ENCODE results near the gene REEP6.

REEP6 gene

DNA sequence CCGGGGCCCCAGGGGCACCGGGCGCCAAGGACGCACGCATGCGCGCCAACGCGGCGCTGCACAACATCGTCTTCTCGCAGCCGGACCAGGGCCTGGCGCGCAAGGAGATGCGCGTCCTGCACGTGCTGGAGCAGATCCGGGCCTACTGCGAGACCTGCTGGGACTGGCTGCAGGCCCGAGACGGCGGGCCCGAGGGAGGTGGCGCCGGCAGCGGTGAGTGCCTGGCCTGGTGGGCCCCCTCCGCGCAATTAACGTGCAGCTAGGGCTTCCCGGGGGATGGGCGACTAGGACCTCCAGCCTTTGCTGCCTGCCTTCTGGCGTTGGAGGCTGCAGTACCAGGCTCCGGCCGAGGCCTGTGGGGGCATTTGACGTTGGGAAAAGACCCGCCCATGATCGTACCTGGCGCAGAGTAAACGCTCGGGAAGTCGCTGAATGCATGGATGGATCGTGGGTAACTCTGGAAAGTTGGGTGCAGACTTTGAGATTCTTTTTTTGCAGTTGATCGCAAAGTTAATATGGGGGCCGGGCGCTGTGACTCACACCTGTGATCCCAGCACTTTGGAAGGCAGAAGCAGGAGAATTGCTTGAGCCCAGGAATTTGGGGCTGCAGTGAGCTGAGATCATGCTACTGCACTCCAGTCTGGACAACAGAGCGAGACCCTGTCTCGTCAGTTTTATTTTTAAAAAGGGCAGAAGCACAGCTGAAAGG, 33.8 kb upstream of the REEP6 start:
- TF ChIP-seq, protein P1, sequence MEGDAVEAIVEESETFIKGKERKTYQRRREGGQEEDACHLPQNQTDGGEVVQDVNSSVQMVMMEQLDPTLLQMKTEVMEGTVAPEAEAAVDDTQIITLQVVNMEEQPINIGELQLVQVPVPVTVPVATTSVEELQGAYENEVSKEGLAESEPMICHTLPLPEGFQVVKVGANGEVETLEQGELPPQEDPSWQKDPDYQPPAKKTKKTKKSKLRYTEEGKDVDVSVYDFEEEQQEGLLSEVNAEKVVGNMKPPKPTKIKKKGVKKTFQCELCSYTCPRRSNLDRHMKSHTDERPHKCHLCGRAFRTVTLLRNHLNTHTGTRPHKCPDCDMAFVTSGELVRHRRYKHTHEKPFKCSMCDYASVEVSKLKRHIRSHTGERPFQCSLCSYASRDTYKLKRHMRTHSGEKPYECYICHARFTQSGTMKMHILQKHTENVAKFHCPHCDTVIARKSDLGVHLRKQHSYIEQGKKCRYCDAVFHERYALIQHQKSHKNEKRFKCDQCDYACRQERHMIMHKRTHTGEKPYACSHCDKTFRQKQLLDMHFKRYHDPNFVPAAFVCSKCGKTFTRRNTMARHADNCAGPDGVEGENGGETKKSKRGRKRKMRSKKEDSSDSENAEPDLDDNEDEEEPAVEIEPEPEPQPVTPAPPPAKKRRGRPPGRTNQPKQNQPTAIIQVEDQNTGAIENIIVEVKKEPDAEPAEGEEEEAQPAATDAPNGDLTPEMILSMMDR (IDR thresholded peaks at IDR 0.05; ENCODE audit: control insufficient read depth, insufficient read depth, low read depth, low read length, missing control alignments): peak; percentile 13
- no peak for DNase-seq (ENCODE audit: low read depth)
- no peak overlapping the region for H3K4me3 ChIP-seq (ENCODE audit: control insufficient read depth, low read depth, low read length)

DNA sequence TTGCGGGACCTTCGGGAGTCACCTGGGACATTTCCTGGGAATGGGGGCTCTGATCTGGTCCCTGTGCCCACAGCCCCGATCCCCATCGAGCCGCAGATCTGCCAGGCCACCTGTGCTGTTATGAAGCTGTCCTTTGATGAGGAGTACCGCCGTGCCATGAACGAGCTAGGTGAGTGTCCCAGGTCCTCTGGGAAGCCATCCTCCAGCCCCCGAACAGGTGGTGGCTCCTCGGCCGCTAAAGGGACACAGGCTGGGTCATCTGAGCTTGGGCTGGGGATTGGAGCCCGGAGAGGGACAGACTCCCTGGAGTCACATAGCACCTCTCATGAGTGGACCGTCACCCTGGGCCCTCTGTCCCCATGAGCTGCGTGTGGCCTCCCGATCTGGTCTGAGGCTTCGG, 33.1 kb upstream of the REEP6 start:
- TF ChIP-seq, protein P1 (IDR thresholded peaks at IDR 0.05; ENCODE audit: control insufficient read depth, insufficient read depth, low read depth, low read length, missing control alignments): no peak
- no peak overlapping the region for H3K4me3 ChIP-seq (ENCODE audit: control insufficient read depth, low read depth, low read length)
- DNase-seq (ENCODE audit: low read depth): no peak

DNA sequence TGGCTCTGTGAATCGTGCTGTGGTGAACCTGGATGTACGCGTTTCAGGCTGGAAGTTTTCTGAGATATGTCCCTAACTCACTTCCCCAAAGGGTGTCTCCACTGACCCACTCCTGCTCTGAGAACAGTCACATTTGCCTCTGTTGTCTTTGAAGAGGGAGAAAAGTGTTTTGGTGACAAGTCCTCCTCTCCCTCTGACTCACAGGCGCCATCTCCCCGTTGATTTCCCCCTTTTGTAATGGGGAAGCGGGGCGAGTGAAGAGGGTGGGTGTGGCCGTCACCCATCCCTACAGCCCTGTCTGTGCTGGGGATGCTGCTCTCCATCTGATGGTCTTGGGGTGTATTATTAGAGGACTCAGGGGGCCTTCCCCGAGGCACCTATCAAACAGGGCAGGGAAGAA, 31.5 kb upstream of the REEP6 start:
- no peak overlapping the region for H3K4me3 ChIP-seq (ENCODE audit: control insufficient read depth, low read depth, low read length)
- no peak for DNase-seq (ENCODE audit: low read depth)
- TF ChIP-seq, protein P1 (IDR thresholded peaks at IDR 0.05; ENCODE audit: control insufficient read depth, insufficient read depth, low read depth, low read length, missing control alignments): no peak

DNA sequence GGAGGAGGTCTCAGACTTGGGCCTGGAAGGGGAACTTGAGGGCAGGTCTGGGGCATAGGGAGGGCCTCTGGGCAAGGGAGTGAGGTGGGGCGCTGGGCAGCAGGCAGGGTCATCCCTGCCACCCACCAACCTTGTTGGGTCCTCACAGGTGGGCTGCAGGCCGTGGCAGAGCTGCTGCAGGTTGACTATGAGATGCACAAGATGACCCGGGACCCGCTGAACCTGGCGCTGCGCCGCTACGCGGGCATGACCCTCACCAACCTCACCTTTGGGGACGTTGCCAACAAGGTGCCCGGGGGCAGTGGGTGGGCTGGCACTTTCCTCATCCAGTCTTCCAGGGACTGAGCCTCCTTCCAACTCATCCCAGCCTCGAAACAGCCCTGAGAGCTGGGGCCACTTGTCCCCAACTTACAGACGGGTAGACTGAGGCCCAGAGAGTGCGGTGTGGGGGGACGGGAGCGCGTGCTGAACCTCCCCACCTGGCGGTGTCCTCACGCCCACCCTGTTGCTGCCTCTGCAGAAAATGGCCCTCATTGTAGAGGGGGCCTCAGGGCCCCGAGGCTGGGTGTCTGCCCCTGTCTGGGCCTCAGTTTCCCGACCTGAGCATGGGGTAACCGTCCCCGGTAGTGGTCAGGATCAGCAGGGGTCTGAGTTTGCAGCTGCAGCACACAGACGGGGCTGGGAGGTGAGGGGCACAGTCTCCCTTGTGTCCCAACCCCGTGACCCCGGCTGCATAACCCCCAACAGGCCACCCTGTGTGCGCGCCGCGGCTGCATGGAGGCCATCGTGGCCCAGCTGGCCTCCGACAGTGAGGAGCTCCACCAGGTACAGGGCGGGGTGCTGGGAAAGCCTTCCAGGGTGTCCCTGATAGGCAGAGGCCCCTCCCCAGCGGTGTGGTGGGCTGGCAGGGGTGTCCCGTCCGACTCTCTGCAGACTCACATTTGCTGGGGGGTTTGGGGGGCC, 30.7 kb upstream of the REEP6 start:
- TF ChIP-seq, protein P1 (IDR thresholded peaks at IDR 0.05; ENCODE audit: control insufficient read depth, insufficient read depth, low read depth, low read length, missing control alignments): no peak
- DNase-seq (ENCODE audit: low read depth): no peak
- H3K4me3 ChIP-seq (ENCODE audit: control insufficient read depth, low read depth, low read length): no peak overlapping the region

DNA sequence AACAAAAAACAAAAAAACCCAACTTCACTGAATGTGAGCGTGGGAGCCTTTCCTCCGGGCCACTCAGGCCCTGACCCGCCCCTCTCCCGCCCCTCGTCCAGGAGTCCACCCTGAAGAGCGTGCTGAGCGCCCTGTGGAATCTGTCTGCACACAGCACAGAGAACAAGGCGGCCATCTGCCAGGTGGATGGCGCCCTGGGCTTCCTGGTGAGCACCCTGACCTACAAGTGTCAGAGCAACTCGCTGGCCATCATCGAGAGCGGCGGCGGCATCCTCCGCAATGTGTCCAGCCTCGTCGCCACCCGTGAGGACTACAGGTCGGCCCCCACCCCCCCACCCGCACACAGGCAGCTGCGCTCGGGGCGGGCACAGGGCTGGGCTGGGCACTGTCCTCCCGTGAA, 29.1 kb upstream of the REEP6 start:
- TF ChIP-seq, protein P1 (IDR thresholded peaks at IDR 0.05; ENCODE audit: control insufficient read depth, insufficient read depth, low read depth, low read length, missing control alignments): no peak
- H3K4me3 ChIP-seq (ENCODE audit: control insufficient read depth, low read depth, low read length): no peak overlapping the region
- no peak for DNase-seq (ENCODE audit: low read depth)

DNA sequence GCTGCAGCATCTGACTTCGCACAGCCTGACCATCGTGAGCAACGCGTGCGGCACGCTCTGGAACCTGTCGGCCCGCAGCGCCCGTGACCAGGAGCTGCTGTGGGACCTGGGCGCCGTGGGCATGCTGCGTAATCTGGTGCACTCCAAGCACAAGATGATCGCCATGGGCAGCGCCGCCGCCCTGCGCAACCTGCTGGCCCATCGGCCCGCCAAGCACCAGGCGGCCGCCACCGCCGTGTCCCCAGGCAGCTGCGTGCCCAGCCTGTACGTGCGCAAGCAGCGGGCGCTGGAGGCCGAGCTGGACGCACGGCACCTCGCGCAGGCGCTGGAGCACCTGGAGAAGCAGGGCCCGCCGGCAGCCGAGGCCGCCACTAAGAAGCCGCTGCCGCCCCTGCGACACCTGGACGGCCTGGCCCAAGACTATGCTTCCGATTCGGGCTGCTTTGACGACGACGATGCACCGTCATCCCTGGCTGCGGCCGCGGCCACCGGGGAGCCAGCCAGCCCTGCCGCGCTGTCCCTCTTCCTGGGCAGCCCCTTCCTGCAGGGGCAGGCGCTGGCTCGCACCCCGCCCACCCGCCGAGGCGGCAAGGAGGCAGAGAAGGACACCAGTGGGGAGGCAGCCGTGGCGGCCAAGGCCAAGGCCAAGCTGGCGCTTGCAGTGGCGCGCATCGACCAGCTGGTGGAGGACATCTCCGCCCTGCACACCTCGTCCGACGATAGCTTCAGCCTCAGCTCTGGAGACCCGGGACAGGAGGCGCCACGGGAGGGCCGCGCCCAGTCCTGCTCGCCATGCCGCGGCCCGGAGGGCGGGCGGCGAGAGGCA, 25.6 kb upstream of the REEP6 start:
- peak; percentile 18 for DNase-seq (ENCODE audit: low read depth)
- TF ChIP-seq, protein P1 (IDR thresholded peaks at IDR 0.05; ENCODE audit: control insufficient read depth, insufficient read depth, low read depth, low read length, missing control alignments): peak; percentile 61
- H3K4me3 ChIP-seq (ENCODE audit: control insufficient read depth, low read depth, low read length): no peak overlapping the region
